A549 (cell line): ENCODE data around the gene NOXO1. TPM values are rescaled to one million over a fixed set of nuclear protein-coding genes. Genes with fewer than 3 reads are reported as not detected.

Source experiments
- ATAC-seq, 2 experiments: fragments of 200-7000 bp in 1 of 2; fragments of >200 bp in 1 of 2; cut with Nextera tagmentation in 1 of 2; cut with Tn5 transposase in 1 of 2; 3 replicates each; pipeline versions ENCODE4 v1.8.0 to v1.9.1; 2018 to 2020; ENCODE audit warnings: mild to moderate bottlenecking in 1 of 2, moderate library complexity in 1 of 2
- CTCF ChIA-PET: fragments of 300-600 bp; sonication (Branson Sonifier 250); formaldehyde crosslinking; extraction: SDS; loops from one replicate; lab custom pipeline; 2021; ENCODE audit warnings: antibody characterized with exemption, inconsistent platforms; lab: Yijun Ruan, JAX
- POLR2A ChIA-PET: fragments of 350-600 bp; formaldehyde crosslinking; extraction: SDS; loops from one replicate; lab custom pipeline; 2021; ENCODE audit warnings: antibody characterized with exemption, inconsistent platforms; lab: Yijun Ruan, JAX
- DNase-seq, 2 experiments: peaks; one replicate each; pipeline versions ENCODE4 v3.0.0 to v3.0.0-alpha.2; 2011 to 2016; ENCODE audit warnings: low read depth in 1 of 2, low spot score in 1 of 2
- FAIRE-seq: peaks from 2 replicates; lab custom pipeline; 2011; peaks lifted over from hg19 to GRCh38; lab: Jason Lieb, UNC
- H3K27ac ChIP-seq, 2 experiments: fragments of >200 bp; sonication (Bioruptor Twin); formaldehyde crosslinking; 3 replicates each; pipeline ENCODE4 v1.5.1; 2016 to 2017
- H3K4me1 ChIP-seq: fragments of >200 bp; sonication (Bioruptor Twin); formaldehyde crosslinking; 3 replicates; pipeline ENCODE4 v1.6.1; 2016
- H3K4me2 ChIP-seq: fragments of >200 bp; sonication (Bioruptor Twin); formaldehyde crosslinking; 3 replicates; pipeline ENCODE4 v1.6.1; 2016
- H3K4me3 ChIP-seq: fragments of >200 bp; sonication (Bioruptor Twin); formaldehyde crosslinking; 3 replicates; pipeline ENCODE4 v1.5.1; 2016
- H3K9me3 ChIP-seq: fragments of >200 bp; sonication (Bioruptor Twin); formaldehyde crosslinking; 3 replicates; pipeline ENCODE4 v1.6.1; 2016
- CBX8 ChIP-seq: fragments of 200-600 bp; sonication (generic); IDR thresholded peaks from 2 replicates; pipeline ENCODE4 v1.6.1; 2016
- CEBPB ChIP-seq, 2 experiments: fragments of >200 bp in 1 of 2; sonication (Bioruptor Twin) in 1 of 2; formaldehyde crosslinking in 1 of 2; IDR thresholded peaks; 2 replicates each; pipeline ENCODE4 v1.6.1; 2012 to 2016
- CHD2 ChIP-seq: fragments of 150-350 bp; IDR thresholded peaks from 2 replicates; pipeline ENCODE4 v1.6.1; 2014; ENCODE audit warnings: low read length; ENCODE audit not compliant: partially characterized antibody
- E2F6 ChIP-seq: IDR thresholded peaks from 2 replicates; pipeline ENCODE4 v1.6.1; 2012; ENCODE audit warnings: low read depth, borderline replicate concordance
- FOXS1 ChIP-seq: fragments of 250-450 bp; sonication (Bioruptor Pico); IDR thresholded peaks from 2 replicates; pipeline ENCODE4 v1.5.0; 2020; ENCODE audit warnings: mild to moderate bottlenecking, moderate library complexity
- GATA3 ChIP-seq: IDR thresholded peaks from 2 replicates; pipeline ENCODE4 v1.6.1; 2012; ENCODE audit warnings: borderline replicate concordance
- HDAC2 ChIP-seq: fragments of 200-600 bp; sonication (generic); IDR thresholded peaks from 2 replicates; pipeline ENCODE4 v1.6.1; 2016
- HEYL ChIP-seq: fragments of 250-450 bp; sonication (Bioruptor Pico); IDR thresholded peaks from 2 replicates; pipeline ENCODE4 v1.8.0; 2021; ENCODE audit warnings: mild to moderate bottlenecking, moderate library complexity
- JUN ChIP-seq, 2 experiments: fragments of >200 bp; sonication (Bioruptor Twin); formaldehyde crosslinking; IDR thresholded peaks; 2 replicates in 1 of 2; 3 replicates in 1 of 2; pipeline ENCODE4 v1.6.1; 2016 to 2017
- JUNB ChIP-seq: fragments of >200 bp; sonication (Bioruptor Twin); formaldehyde crosslinking; IDR thresholded peaks from 2 replicates; pipeline ENCODE4 v1.6.1; 2016
- MAFK ChIP-seq: fragments of 450-650 bp; IDR thresholded peaks from 2 replicates; pipeline ENCODE4 v1.6.1; 2014; ENCODE audit not compliant: partially characterized antibody
- MAX ChIP-seq: IDR thresholded peaks from 2 replicates; pipeline ENCODE4 v1.6.1; 2012
- PHF8 ChIP-seq: fragments of 200-600 bp; sonication (generic); IDR thresholded peaks from 2 replicates; pipeline ENCODE4 v1.6.1; 2016; ENCODE audit warnings: low read depth, mild to moderate bottlenecking, antibody characterized with exemption, moderate library complexity, borderline replicate concordance
- POLR2A ChIP-seq: IDR thresholded peaks from 2 replicates; pipeline ENCODE4 v1.6.1; 2012; ENCODE audit warnings: mild to moderate bottlenecking, low read length
- POLR2AphosphoS2 ChIP-seq: conservative IDR thresholded peaks from 2 replicates; pipeline ENCODE4 v1.6.1; 2012; ENCODE audit warnings: low read length, improper control_type of control experiment, inconsistent platforms
- RAD21 ChIP-seq, 2 experiments: fragments of >200 bp in 1 of 2; sonication (Bioruptor Twin) in 1 of 2; formaldehyde crosslinking in 1 of 2; IDR thresholded peaks in 1 of 2; conservative IDR thresholded peaks in 1 of 2; 2 replicates in 1 of 2; 3 replicates in 1 of 2; pipeline ENCODE4 v1.6.1; 2012 to 2018; ENCODE audit warnings: inconsistent platforms in 1 of 2
- SREBF2 ChIP-seq: fragments of 450-650 bp; IDR thresholded peaks from 2 replicates; pipeline ENCODE4 v1.6.1; 2014; ENCODE audit warnings: mild to moderate bottlenecking, moderate library complexity
- TFCP2L1 ChIP-seq: fragments of 250-450 bp; sonication (Bioruptor Pico); IDR thresholded peaks from 2 replicates; pipeline ENCODE4 v1.5.0; 2021; ENCODE audit warnings: mild to moderate bottlenecking
- USF2 ChIP-seq: fragments of 450-650 bp; IDR thresholded peaks from 2 replicates; pipeline ENCODE4 v1.6.1; 2014; ENCODE audit warnings: antibody characterized with exemption
- ZSCAN20 ChIP-seq: fragments of 250-450 bp; sonication (Bioruptor Pico); IDR thresholded peaks from 2 replicates; pipeline ENCODE4 v1.8.0; 2022; ENCODE audit warnings: mild to moderate bottlenecking, moderate library complexity
- WGBS: methylation state at CpG from one replicate; pipeline ENCODE4 v1.1.6; 2017; ENCODE audit errors: missing lambda C conversion rate; 5-methylcytosine and 5-hydroxymethylcytosine counted together
- polyA plus RNA-seq, 4 experiments: library from polyadenylated mRNA; depleted of rRNA in 3 of 4; stranded (reverse); fragments of >200 nt; fragmentation: RNase III in 1 of 4; extraction: RNeasy Plus Mini Kit Qiagen cat#74134 plus additional on column Dnase treatment in 1 of 4; gene quantifications; 2 replicates in 3 of 4; 3 replicates in 1 of 4; pipeline ENCODE4 v1.2.3, GENCODE V29; 2011 to 2017
- TF ChIP-seq, protein P1 (sequence below): fragments of >200 bp; sonication (Bioruptor Twin); formaldehyde crosslinking; IDR thresholded peaks from 3 replicates; pipeline ENCODE4 v1.6.1; 2016
- TF ChIP-seq, protein P2 (sequence below): IDR thresholded peaks from 2 replicates; pipeline ENCODE4 v1.6.1; 2012

The NOXO1 gene
- polyA plus RNA-seq, 2 of the 4 experiments (the other 2 are of a cell fraction): 0.32 TPM; not detected in 1

DNA sequence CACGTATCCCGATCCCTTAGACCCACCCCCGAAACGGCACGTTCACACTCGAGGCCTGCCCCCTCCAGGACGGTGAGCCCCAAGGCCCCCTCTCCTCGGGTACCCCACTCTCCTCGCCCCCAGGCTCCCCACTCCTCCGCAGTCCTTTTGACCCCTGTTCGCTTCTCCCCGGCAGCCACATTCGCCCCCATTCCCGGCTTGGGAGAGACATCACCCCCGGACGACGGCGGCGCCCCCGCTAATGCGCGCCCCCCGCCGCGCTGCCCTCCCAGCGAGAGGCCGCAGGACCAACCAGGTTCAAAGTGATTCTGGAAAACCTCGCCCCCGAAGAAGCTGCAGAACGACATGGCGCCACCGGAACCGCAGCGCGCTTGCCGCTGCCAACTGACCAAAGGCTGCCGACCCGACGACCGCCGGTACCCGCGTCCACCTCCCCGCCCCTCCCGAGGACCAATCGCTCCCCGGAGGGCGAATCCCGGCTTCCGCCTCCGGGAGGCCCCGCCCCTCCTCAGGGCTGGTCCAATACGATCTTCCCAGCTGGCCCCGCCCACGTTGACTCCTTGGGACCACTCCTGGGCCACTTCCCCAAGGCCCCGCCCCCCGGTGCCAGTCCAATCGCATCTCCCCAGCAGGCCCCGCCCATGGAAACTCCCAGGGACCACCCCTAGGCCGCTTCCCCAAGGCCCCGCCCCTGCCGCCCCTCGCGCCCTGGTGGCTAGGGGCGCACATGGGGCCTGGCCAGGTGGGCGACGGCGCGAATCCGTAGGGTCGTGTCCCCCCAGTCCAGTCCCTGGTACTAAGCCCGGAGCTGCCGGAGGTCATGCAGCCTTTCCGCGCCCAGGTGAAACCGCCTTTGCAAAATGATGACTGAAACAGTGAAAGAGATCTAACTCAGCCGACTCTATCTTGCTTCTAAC, 38.2 kb downstream of the NOXO1 start, which contains the start of gene MSRB1:
TSS of gene MSRB1 (minus strand) at position 390 of the 917 bp plus-strand sequence. CDS start at position 347, 43 bp downstream.
- Histone ChIP-seq H3K4me1 (peaks cover 19% of the 10 kb centered on the region), H3K4me3 (peak within 1 kb of the TSS; percentile 84), H3K4me2 (peak within 1 kb of the TSS; percentile 89), H3K9me3 (no peaks in the 10 kb centered on the region), H3K27ac (peak within 1 kb of the TSS; percentile 79 to 92)
- DNase-seq (peak; percentile 97 to 98), ATAC-seq (peak; percentile 84 to 93), FAIRE-seq (no peak)
- WGBS: 2% methylated on average over 38 of the region's 77 CpGs
- ChIA-PET CTCF (interaction anchor here (1.2 to 7.1 kb wide), 5 partner anchors 11 to 20 kb away, joined by 3 to 63 read pairs (median 7); partner anchors contain the start of gene RPL3L), POLR2A (interaction anchor here (1.0 to 1.9 kb wide), 4 partner anchors 10 to 21 kb away, joined by 3 to 9 read pairs (median 4); partner anchors contain the start of gene RPS2)
- TF ChIP-seq HDAC2 (no peak), POLR2AphosphoS2 (no peak), MAX (peak; percentile 90), TFCP2L1 (CRISPR knock-in tag) (peak; percentile 62; the same call in 1 of the 2 replicates), CHD2 (no peak), ZSCAN20 (no peak), HEYL (CRISPR knock-in tag) (no peak), CBX8 (no peak), USF2 (no peak), E2F6 (peak; percentile 65; the same call in 1 of the 2 replicates), GATA3 (no peak), PHF8 (peak; percentile 90), CEBPB (IDR thresholded peaks at IDR 0.05) (no peak), POLR2A (peak; percentile 90), SREBF2 (no peak), MAFK (no peak), JUNB (no peak), FOXS1 (no peak), JUN (IDR thresholded peaks at IDR 0.05) (peak in 1 of 2 experiments; percentile 54; a peak in 1 of 5 replicates), RAD21 (conservative IDR thresholded peaks at IDR 0.05 in 1 of 2, IDR thresholded peaks at IDR 0.05 in 1 of 2) (no peak)
- TF ChIP-seq, protein P1, sequence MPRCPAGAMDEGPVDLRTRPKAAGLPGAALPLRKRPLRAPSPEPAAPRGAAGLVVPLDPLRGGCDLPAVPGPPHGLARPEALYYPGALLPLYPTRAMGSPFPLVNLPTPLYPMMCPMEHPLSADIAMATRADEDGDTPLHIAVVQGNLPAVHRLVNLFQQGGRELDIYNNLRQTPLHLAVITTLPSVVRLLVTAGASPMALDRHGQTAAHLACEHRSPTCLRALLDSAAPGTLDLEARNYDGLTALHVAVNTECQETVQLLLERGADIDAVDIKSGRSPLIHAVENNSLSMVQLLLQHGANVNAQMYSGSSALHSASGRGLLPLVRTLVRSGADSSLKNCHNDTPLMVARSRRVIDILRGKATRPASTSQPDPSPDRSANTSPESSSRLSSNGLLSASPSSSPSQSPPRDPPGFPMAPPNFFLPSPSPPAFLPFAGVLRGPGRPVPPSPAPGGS: no peak; the same call in 2 of the 3 replicates
- TF ChIP-seq, protein P2, sequence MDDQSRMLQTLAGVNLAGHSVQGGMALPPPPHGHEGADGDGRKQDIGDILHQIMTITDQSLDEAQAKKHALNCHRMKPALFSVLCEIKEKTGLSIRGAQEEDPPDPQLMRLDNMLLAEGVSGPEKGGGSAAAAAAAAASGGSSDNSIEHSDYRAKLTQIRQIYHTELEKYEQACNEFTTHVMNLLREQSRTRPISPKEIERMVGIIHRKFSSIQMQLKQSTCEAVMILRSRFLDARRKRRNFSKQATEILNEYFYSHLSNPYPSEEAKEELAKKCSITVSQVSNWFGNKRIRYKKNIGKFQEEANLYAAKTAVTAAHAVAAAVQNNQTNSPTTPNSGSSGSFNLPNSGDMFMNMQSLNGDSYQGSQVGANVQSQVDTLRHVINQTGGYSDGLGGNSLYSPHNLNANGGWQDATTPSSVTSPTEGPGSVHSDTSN: no peak
